Measurements from ENCODE around the gene MSRB2.
"Not testable (repeated sequence)": the region's sequence is repeated elsewhere in the genome, so short reads cannot be mapped to it uniquely, and the experiment has no call there.

DNA sequence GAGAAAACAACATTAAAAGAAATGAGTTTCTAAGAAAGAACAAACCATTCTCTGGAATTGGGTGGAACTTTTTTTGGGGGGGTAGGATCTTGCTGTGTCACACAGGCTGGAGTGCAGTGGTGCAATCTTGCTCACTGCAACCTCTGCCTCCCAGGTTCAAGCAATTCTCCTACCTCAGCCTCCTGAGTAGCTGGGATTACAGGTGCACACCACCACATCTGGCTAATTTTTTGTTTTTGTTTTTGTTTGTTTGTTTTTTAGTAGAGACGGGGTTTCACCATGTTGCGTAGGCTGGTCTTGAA, 30.6 kb upstream of the MSRB2 start:
- TF ChIP-seq LEF1 (IDR thresholded peaks at IDR 0.05; ENCODE audit: borderline replicate concordance); FOXM1 (IDR thresholded peaks at IDR 0.05; ENCODE audit: borderline replicate concordance); NFRKB (IDR thresholded peaks at IDR 0.05): not testable (repeated sequence)
